22Rv1 (cell line): ENCODE data around the gene IL4R.
"Not testable (repeated sequence)": the region's sequence is repeated elsewhere in the genome, so short reads cannot be mapped to it uniquely, and the experiment has no call there.

ENCODE experiments used
- H3K27ac ChIP-seq: fragments of 450-650 bp; 2 replicates; pipeline ENCODE4 v1.5.1; 2017
- ZFX ChIP-seq: fragments of 450-650 bp; IDR thresholded peaks from 2 replicates; pipeline ENCODE4 v1.6.1; 2017; ENCODE audit warnings: antibody characterized with exemption, borderline replicate concordance
- TF ChIP-seq, protein P1 (sequence below): fragments of 450-650 bp; IDR thresholded peaks from 2 replicates; pipeline ENCODE4 v1.5.1; 2017; ENCODE audit warnings: mild to moderate bottlenecking

The IL4R gene

GRCh38 chr16:27270349-27270748 lies 43.4 kb upstream of the IL4R start:
- no peak for TF ChIP-seq ZFX
- TF ChIP-seq, protein P1, sequence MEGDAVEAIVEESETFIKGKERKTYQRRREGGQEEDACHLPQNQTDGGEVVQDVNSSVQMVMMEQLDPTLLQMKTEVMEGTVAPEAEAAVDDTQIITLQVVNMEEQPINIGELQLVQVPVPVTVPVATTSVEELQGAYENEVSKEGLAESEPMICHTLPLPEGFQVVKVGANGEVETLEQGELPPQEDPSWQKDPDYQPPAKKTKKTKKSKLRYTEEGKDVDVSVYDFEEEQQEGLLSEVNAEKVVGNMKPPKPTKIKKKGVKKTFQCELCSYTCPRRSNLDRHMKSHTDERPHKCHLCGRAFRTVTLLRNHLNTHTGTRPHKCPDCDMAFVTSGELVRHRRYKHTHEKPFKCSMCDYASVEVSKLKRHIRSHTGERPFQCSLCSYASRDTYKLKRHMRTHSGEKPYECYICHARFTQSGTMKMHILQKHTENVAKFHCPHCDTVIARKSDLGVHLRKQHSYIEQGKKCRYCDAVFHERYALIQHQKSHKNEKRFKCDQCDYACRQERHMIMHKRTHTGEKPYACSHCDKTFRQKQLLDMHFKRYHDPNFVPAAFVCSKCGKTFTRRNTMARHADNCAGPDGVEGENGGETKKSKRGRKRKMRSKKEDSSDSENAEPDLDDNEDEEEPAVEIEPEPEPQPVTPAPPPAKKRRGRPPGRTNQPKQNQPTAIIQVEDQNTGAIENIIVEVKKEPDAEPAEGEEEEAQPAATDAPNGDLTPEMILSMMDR: no peak
- no peak overlapping the region for H3K27ac ChIP-seq

GRCh38 chr16:27272076-27272475 lies 41.7 kb upstream of the IL4R start:
- no peak overlapping the region for H3K27ac ChIP-seq
- no peak for TF ChIP-seq ZFX
- TF ChIP-seq, protein P1: no peak

DNA sequence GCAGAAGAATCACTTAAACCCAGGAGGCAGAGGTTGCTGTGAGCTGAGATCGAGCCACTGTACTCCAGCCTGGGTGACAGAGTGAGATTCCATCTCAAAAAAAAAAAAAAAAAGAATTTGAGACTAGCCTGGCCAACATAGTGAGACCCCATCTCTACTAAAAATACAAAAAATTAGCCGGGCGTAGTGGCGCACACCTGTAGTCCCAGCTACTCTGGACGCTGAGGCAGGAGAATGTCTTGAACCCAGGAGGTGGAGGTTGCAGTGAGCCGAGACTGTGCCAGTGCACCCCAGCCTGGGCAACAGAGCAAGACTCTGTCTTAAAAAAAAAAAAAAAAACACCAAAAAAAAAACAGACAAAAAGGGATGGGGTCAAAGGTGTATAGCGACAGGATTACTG lies 41.1 kb upstream of the IL4R start:
- not testable (repeated sequence) for H3K27ac ChIP-seq

DNA sequence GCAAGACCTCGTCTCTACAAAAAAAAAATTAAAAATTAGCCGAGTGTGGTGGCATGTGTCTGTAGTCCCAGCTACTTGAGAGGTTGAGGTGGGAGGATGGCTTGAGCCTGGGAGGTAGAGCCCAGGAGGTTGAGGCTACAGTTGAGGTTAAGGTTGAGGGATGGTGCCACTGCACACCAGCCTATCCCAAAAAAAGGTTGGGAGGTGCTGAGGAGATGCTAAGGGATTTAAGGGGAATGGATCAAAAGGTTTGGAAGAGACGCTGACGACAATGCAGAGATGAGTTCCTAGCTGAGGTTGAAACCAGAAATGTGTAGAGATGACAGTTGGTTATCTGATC lies 40.5 kb upstream of the IL4R start:
- H3K27ac ChIP-seq: no peak overlapping the region
- TF ChIP-seq, protein P1: no peak
- no peak for TF ChIP-seq ZFX

- H3K27ac ChIP-seq: no peak overlapping the region
Observed at GRCh38 chr16:27273670-27274423, 39.9 kb upstream of the IL4R start.

DNA sequence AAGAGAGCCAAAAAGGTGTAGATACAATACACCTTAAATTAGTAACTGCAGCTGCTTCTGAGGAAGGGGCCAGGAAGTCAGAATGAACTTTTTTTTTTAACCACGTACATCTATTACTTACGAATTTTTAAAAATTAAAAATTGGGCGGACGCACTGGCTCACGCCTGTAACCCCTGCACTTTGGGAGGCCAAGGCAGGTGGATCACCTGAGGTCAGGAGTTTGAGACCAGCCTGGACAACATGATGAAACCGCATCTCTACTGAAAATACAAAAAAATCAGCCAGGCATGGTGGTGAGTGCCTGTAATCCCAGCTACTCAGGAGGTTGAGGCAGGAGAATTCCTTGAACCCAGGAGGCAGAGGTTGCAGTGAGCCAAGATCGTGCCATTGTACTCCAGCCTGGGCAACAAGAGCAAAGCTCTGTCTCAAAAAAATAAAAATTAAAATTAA lies 39.3 kb upstream of the IL4R start:
- not testable (repeated sequence) for H3K27ac ChIP-seq

More at GRCh38 chr16:27273670-27274423, 39.9 kb upstream of the IL4R start:
- no peak for TF ChIP-seq ZFX
- TF ChIP-seq, protein P1: no peak

DNA sequence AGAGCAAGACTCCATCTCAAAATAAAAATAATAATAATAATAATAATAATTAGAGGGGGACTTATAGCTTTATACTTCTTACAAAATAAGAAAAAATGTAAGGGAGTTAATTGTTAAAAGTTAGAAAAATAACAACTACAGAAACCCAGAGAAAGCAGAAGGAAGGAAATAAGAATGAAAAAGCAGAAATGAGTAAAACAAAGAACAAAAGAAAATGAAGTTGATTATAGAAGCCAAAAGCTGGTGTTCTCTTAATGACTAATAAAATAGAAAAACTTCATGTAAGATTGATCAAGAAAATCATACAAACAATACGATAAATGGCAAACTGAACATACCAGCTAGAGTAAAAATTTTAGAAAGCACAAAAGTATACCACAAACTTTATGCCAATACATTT lies 38.4 kb upstream of the IL4R start:
- H3K27ac ChIP-seq: no peak overlapping the region
- TF ChIP-seq ZFX: no peak
- TF ChIP-seq, protein P1: no peak

DNA sequence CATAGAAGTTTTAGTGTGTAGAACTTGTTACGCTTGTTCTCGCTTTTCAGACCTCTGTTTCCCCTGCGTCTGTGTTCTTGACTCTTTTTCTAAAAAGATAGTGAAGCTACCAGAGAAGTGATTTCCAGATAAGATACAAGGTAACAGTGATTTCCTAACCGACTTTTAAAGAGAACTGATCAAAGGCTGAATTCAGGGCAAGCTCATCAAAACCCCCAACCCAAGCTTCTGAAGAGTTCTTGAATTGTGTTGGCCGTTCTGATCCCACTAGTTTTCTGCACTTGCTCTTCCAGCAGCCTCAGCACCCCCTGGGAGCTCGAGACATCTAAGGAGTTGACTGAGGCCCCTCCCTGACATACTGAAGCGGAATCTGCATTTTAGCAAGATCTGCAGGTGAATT lies 32.5 kb upstream of the IL4R start:
- no peak overlapping the region for H3K27ac ChIP-seq
- TF ChIP-seq, protein P1: no peak
- no peak for TF ChIP-seq ZFX
